Suprapubic skin (tissue), 4 donors: ENCODE results near the gene PDE6A. TPM values are rescaled to one million over a fixed set of nuclear protein-coding genes. Genes with fewer than 3 reads are reported as not detected.

Experiments
- DNase-seq, 2 donors: peaks; one replicate each; pipeline ENCODE4 v3.0.0-alpha.2; 2019; ENCODE audit warnings: low spot score in 2 of 2
- H3K27ac ChIP-seq: fragments of 200-600 bp; sonication (generic); one replicate; pipeline ENCODE4 v1.5.1; 2019
- H3K27me3 ChIP-seq: fragments of 200-600 bp; sonication (generic); one replicate; pipeline ENCODE4 v1.5.1; 2019
- H3K36me3 ChIP-seq: fragments of 200-600 bp; sonication (generic); one replicate; pipeline ENCODE4 v1.5.1; 2019
- H3K4me1 ChIP-seq: fragments of 200-600 bp; sonication (generic); one replicate; pipeline ENCODE4 v1.5.1; 2019
- H3K4me3 ChIP-seq: fragments of 200-600 bp; sonication (generic); one replicate; pipeline ENCODE4 v1.5.1; 2019; ENCODE audit warnings: mild to moderate bottlenecking
- H3K9me3 ChIP-seq: fragments of 200-600 bp; sonication (generic); one replicate; pipeline ENCODE4 v1.5.1; 2019
- CTCF ChIP-seq, 2 donors: fragments of 200-600 bp in 1 of 2; fragments of 450-650 bp in 1 of 2; sonication (generic) in 1 of 2; IDR thresholded peaks; one replicate each; pipeline ENCODE4 v1.5.1; 2016 to 2019; ENCODE audit warnings: antibody characterized with exemption in 2 of 2, mild to moderate bottlenecking in 1 of 2, moderate library complexity in 1 of 2
- EP300 ChIP-seq: sonication (generic); formaldehyde crosslinking; IDR thresholded peaks from one replicate; pipeline ENCODE4 v1.6.1; 2017; ENCODE audit warnings: antibody characterized with exemption
- POLR2A ChIP-seq, 2 donors: fragments of 450-650 bp; IDR thresholded peaks; one replicate each; pipeline ENCODE4 v1.6.1; 2017; ENCODE audit warnings: antibody characterized with exemption in 2 of 2, mild to moderate bottlenecking in 2 of 2, moderate library complexity in 2 of 2
- POLR2AphosphoS5 ChIP-seq, 3 donors: sonication (generic); formaldehyde crosslinking; IDR thresholded peaks; one replicate each; pipeline ENCODE4 v1.6.1; 2017; ENCODE audit warnings: antibody characterized with exemption in 3 of 3
- WGBS: methylation state at CpG from one replicate; pipeline ENCODE4 v1.1.5; 2018; 5-methylcytosine and 5-hydroxymethylcytosine counted together
- total RNA-seq, 4 donors: library from RNA; depleted of rRNA; stranded (reverse); fragments of >200 nt; gene quantifications; one replicate each; pipeline ENCODE4 v1.1.0, GENCODE V29; 2016

The PDE6A gene
- total RNA-seq, 4 donors from 2014 or later, result 0.17 to 2.9 (median 1.3) TPM

- Histone ChIP-seq H3K27ac (no peak overlapping the region), H3K9me3 (no peaks in the 10 kb centered on the region), H3K27me3 (no peaks in the 10 kb centered on the region), H3K4me3 (no peak overlapping the region), H3K36me3 (no peaks in the 10 kb centered on the region), H3K4me1 (no peaks in the 10 kb centered on the region)
- TF ChIP-seq POLR2A (IDR thresholded peaks at IDR 0.05) (no peak), POLR2AphosphoS5 (IDR thresholded peaks at IDR 0.05) (no peak), CTCF (IDR thresholded peaks at IDR 0.05) (no peak), EP300 (no peak)
- DNase-seq, result no peak
- 60% methylated on average over 7 of the region's 7 CpGs for WGBS
Measured at GRCh38 chr5:149913436-149914419, 30.9 kb downstream of the PDE6A start.

- WGBS, result 81% methylated on average over 3 of the region's 3 CpGs
- H3K9me3 ChIP-seq, result no peaks in the 10 kb centered on the region
- no peaks in the 10 kb centered on the region for H3K27me3 ChIP-seq
- H3K27ac ChIP-seq, result no peak overlapping the region
- no peak for DNase-seq
- no peaks in the 10 kb centered on the region for H3K36me3 ChIP-seq
- H3K4me1 ChIP-seq, result no peaks in the 10 kb centered on the region
- H3K4me3 ChIP-seq, result no peak overlapping the region
- TF ChIP-seq POLR2A (IDR thresholded peaks at IDR 0.05) (no peak), CTCF (IDR thresholded peaks at IDR 0.05) (no peak)
Measured at GRCh38 chr5:149912226-149912871, 32.2 kb downstream of the PDE6A start.

- no peaks in the 10 kb centered on the region for H3K27me3 ChIP-seq
- 92% methylated on average over 1 of the region's 1 CpG for WGBS
- no peaks in the 10 kb centered on the region for H3K36me3 ChIP-seq
- H3K4me1 ChIP-seq, result no peaks in the 10 kb centered on the region
- H3K4me3 ChIP-seq, result no peak overlapping the region
- H3K27ac ChIP-seq, result no peak overlapping the region
- TF ChIP-seq EP300, result no peak
- no peak for DNase-seq
- H3K9me3 ChIP-seq, result no peaks in the 10 kb centered on the region
Measured at GRCh38 chr5:149911031-149911430, 33.6 kb downstream of the PDE6A start.

GRCh38 chr5:149907828-149908227 is 36.8 kb downstream of the PDE6A start:
- no peak for DNase-seq
- no peaks in the 10 kb centered on the region for H3K9me3 ChIP-seq
- H3K4me1 ChIP-seq, result no peaks in the 10 kb centered on the region
- no peaks in the 10 kb centered on the region for H3K36me3 ChIP-seq
- 79% methylated on average over 3 of the region's 3 CpGs for WGBS
- H3K27ac ChIP-seq, result no peak overlapping the region
- no peak overlapping the region for H3K4me3 ChIP-seq
- no peak for TF ChIP-seq POLR2AphosphoS5 (IDR thresholded peaks at IDR 0.05)
- no peak for TF ChIP-seq CTCF (IDR thresholded peaks at IDR 0.05)
- no peak for TF ChIP-seq POLR2A (IDR thresholded peaks at IDR 0.05)
- TF ChIP-seq EP300, result no peak
- H3K27me3 ChIP-seq, result no peaks in the 10 kb centered on the region

GRCh38 chr5:149904977-149905376 is 39.6 kb downstream of the PDE6A start:
- H3K4me3 ChIP-seq, result no peak overlapping the region
- no peak overlapping the region for H3K27ac ChIP-seq
- H3K9me3 ChIP-seq, result no peaks in the 10 kb centered on the region
- TF ChIP-seq POLR2A (IDR thresholded peaks at IDR 0.05), result no peak
- TF ChIP-seq CTCF (IDR thresholded peaks at IDR 0.05), result no peak
- no peak for TF ChIP-seq EP300
- no peak for TF ChIP-seq POLR2AphosphoS5 (IDR thresholded peaks at IDR 0.05)
- H3K4me1 ChIP-seq, result no peaks in the 10 kb centered on the region
- no peak for DNase-seq
- no peaks in the 10 kb centered on the region for H3K27me3 ChIP-seq
- H3K36me3 ChIP-seq, result no peaks in the 10 kb centered on the region
